Stomach (tissue), 4 donors: ENCODE results near the gene ARSI.

Source experiments
- CTCF ChIP-seq, 7 experiments: fragments of 450-650 bp in 4 of 7; fragments of 200-600 bp in 3 of 7; sonication (generic) in 3 of 7; IDR thresholded peaks; one replicate each; pipeline ENCODE4 v1.5.1; 2016 to 2019; ENCODE audit warnings: antibody characterized with exemption in 7 of 7, control low read depth in 2 of 7, mild to moderate bottlenecking in 1 of 7
- EP300 ChIP-seq: sonication (generic); formaldehyde crosslinking; IDR thresholded peaks from one replicate; pipeline ENCODE4 v1.6.1; 2017; ENCODE audit warnings: antibody characterized with exemption
- POLR2A ChIP-seq, 4 donors: fragments of 450-650 bp; IDR thresholded peaks; one replicate each; pipeline ENCODE4 v1.6.1; 2016; ENCODE audit warnings: antibody characterized with exemption in 4 of 4, control low read depth in 2 of 4, mild to moderate bottlenecking in 1 of 4, moderate library complexity in 1 of 4

DNA sequence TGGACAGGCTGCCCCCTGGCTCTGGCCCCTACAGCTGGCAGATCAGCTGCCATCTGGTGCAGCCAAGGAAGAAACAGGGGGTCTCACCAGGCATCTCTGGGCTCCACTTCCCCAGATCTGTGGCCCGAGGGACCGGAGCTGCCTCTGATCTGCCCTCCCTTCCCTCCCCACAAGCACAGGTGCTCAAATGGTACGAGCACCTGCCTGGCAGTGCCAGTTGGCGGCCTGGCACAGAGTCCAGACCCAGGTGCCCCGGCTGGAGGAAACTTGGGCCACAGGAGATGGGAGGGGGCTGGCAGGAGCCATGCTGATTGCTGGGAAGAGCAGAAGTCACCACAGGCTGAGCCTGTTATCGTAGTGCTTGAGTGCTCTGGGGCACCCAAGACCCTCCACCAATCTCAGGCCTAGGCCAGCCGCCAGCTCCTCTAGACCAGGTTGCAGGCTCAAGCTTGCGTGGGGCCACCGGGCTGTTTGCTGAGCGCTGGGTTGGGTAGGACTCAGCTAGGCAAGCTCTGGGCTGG is 8.1 kb downstream of the ARSI start:
- TF ChIP-seq POLR2A (IDR thresholded peaks at IDR 0.05) (no peak), CTCF (IDR thresholded peaks at IDR 0.05) (no peak), EP300 (no peak)
